ENCODE data around the gene WDR37.

Gene WDR37

GRCh38 chr10:1133495-1134045, 77.4 kb downstream of the WDR37 start:
- no peak for DNase-seq (ENCODE audit: low spot score)
- in situ Hi-C loops (cut with MboI; ENCODE audit: low sequenced_read_pairs, unreplicated experiment): no loop called here

GRCh38 chr10:1134156-1134555, 78.0 kb downstream of the WDR37 start:
- in situ Hi-C loops (cut with MboI; ENCODE audit: low sequenced_read_pairs, unreplicated experiment): no loop called here
- no peak for TF ChIP-seq CTCF (IDR thresholded peaks at IDR 0.05; ENCODE audit: borderline replicate concordance, control extremely low read depth, extremely low read depth, insufficient read depth, missing control alignments)
- DNase-seq (ENCODE audit: low spot score): no peak

More at GRCh38 chr10:1133495-1134045, 77.4 kb downstream of the WDR37 start:
- no peak for TF ChIP-seq CTCF (IDR thresholded peaks at IDR 0.05; ENCODE audit: borderline replicate concordance, control extremely low read depth, extremely low read depth, insufficient read depth, missing control alignments)

GRCh38 chr10:1136268-1136667, 80.1 kb downstream of the WDR37 start:
- in situ Hi-C loops (cut with MboI; ENCODE audit: low sequenced_read_pairs, unreplicated experiment): no loop called here
- no peak for TF ChIP-seq CTCF (IDR thresholded peaks at IDR 0.05; ENCODE audit: borderline replicate concordance, control extremely low read depth, extremely low read depth, insufficient read depth, missing control alignments)
- DNase-seq (ENCODE audit: low spot score): no peak

GRCh38 chr10:1137499-1138163, 81.4 kb downstream of the WDR37 start:
- TF ChIP-seq CTCF (IDR thresholded peaks at IDR 0.05; ENCODE audit: borderline replicate concordance, control extremely low read depth, extremely low read depth, insufficient read depth, missing control alignments): no peak
- no peak for DNase-seq (ENCODE audit: low spot score)
- in situ Hi-C loops (cut with MboI; ENCODE audit: low sequenced_read_pairs, unreplicated experiment): no loop called here

- in situ Hi-C loops (cut with MboI; ENCODE audit: low sequenced_read_pairs, unreplicated experiment): no loop called here
- no peak for DNase-seq (ENCODE audit: low spot score)
- TF ChIP-seq CTCF (IDR thresholded peaks at IDR 0.05; ENCODE audit: borderline replicate concordance, control extremely low read depth, extremely low read depth, insufficient read depth, missing control alignments): no peak
Measured at GRCh38 chr10:1138529-1138928, 82.3 kb downstream of the WDR37 start.

GRCh38 chr10:1141261-1141660, 85.1 kb downstream of the WDR37 start:
- DNase-seq (ENCODE audit: low spot score): no peak
- TF ChIP-seq CTCF (IDR thresholded peaks at IDR 0.05; ENCODE audit: borderline replicate concordance, control extremely low read depth, extremely low read depth, insufficient read depth, missing control alignments): no peak
- in situ Hi-C loops (cut with MboI; ENCODE audit: low sequenced_read_pairs, unreplicated experiment): no loop called here

All from GM13976 (cell line).